HEK293 (cell line): ENCODE results near the gene DYNC1I1.

Experiments used
- ATF2 ChIP-seq: fragments of 450-650 bp; formaldehyde crosslinking; IDR thresholded peaks from 2 replicates; pipeline ENCODE4 v1.5.1; 2016; ENCODE audit warnings: missing biosample characterization, missing genetic modification characterization, low read depth
- BCL11B ChIP-seq: fragments of 450-650 bp; formaldehyde crosslinking; IDR thresholded peaks from 2 replicates; pipeline ENCODE4 v1.5.1; 2016; ENCODE audit warnings: low read depth, missing biosample characterization, missing genetic modification characterization
- CTCF ChIP-seq: fragments of 450-650 bp; formaldehyde crosslinking; IDR thresholded peaks from 2 replicates; pipeline ENCODE4 v1.5.1; 2016; ENCODE audit warnings: missing biosample characterization, missing genetic modification characterization
- INSM2 ChIP-seq: fragments of 450-650 bp; formaldehyde crosslinking; IDR thresholded peaks from 2 replicates; pipeline ENCODE4 v1.5.1; 2016; ENCODE audit warnings: missing biosample characterization, missing genetic modification characterization
- KLF9 ChIP-seq: fragments of 450-650 bp; formaldehyde crosslinking; IDR thresholded peaks from 2 replicates; pipeline ENCODE4 v1.5.1; 2016; ENCODE audit warnings: missing biosample characterization, missing genetic modification characterization, low read depth
- ZNF121 ChIP-seq: fragments of 450-650 bp; formaldehyde crosslinking; IDR thresholded peaks from 2 replicates; pipeline ENCODE4 v1.5.1; 2016; ENCODE audit warnings: missing biosample characterization, missing genetic modification characterization
- ZNF292 ChIP-seq: fragments of 450-650 bp; formaldehyde crosslinking; IDR thresholded peaks from 2 replicates; pipeline ENCODE4 v1.5.1; 2016; ENCODE audit warnings: low read depth, missing biosample characterization, missing genetic modification characterization, borderline replicate concordance
- ZNF366 ChIP-seq: fragments of 450-650 bp; formaldehyde crosslinking; conservative IDR thresholded peaks from 2 replicates; pipeline ENCODE4 v1.5.1; 2016; ENCODE audit warnings: missing biosample characterization, missing genetic modification characterization
- ZNF555 ChIP-seq: fragments of 450-650 bp; formaldehyde crosslinking; conservative IDR thresholded peaks from 2 replicates; pipeline ENCODE4 v1.5.1; 2017; ENCODE audit warnings: missing biosample characterization, mild to moderate bottlenecking, missing genetic modification characterization, inconsistent platforms

DNA sequence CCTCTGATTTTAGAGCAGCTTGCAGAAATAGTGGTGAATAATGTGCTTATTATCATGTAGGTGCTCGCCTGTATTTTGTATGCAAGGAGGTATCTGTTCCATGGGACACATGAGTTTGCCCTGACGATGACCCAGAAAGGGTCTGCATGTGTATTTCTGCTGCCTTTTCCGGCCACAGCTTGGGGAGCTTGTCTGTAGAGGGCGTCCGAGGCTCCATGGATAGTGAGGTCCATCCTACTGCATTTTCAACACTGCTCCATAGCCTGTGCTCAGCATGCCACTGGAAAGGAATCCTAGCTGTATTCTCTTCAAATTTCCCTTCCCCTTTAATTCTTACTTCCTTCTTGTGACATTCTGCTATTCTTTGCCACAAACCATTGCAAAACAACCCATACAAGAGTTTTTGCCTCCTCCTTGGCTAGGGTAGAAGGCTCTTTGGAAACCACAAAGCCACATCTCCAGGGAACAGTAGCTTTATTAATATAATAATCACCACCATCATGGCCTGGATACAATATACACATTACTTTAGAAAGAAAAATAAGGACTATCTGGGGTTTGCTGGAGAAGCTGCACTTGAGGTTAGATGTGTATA is 127.7 kb downstream of the DYNC1I1 start:
- TF ChIP-seq ZNF121 (tag by site-specific recombination): no peak
- TF ChIP-seq ATF2 (tag by site-specific recombination): no peak
- no peak for TF ChIP-seq CTCF
- TF ChIP-seq ZNF292 (tag by site-specific recombination): no peak
- TF ChIP-seq INSM2: no peak
- no peak for TF ChIP-seq KLF9 (tag by site-specific recombination)
- TF ChIP-seq BCL11B (tag by site-specific recombination): no peak
- TF ChIP-seq ZNF366: no peak
- TF ChIP-seq ZNF555 (tag by site-specific recombination): no peak
